ENCODE measurements around the gene RHO.

DNA sequence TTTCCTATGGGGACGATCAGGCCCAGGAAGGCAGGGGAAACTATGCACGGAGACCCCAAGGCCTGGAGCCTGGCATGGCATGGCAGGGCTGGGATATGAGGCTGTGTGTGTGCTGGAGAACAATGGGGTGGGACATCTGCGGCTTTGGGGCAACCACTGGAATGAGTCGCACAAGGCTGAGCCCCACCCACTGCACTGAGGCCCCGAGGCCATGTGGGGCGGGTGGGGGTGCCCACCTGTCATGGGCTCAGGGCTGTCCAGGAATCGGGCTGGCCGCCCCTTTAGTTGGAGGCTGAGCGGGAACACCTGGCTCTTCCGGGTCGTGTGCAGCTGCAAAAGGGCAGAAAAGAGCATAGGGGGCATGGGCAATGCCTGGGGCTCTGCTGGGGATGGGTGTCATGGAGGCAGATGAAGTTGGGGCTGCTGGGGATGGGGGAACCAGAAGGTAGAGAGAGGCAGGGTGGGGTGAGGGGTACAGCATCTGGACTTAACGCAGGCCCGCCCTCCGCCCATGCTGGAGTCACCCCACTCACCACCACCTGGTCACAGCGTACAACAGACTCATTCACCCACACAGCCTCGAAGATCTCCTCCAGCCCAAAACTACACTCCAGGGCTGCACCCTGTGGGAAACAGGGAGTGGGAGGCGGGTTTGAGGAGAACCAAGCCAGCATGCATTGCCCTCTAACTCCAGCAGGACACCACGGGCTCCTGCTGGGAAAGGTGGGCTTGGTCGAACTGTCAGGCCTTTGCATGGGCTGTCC, 47.0 kb downstream of the RHO start:
- TF ChIP-seq, protein P1, sequence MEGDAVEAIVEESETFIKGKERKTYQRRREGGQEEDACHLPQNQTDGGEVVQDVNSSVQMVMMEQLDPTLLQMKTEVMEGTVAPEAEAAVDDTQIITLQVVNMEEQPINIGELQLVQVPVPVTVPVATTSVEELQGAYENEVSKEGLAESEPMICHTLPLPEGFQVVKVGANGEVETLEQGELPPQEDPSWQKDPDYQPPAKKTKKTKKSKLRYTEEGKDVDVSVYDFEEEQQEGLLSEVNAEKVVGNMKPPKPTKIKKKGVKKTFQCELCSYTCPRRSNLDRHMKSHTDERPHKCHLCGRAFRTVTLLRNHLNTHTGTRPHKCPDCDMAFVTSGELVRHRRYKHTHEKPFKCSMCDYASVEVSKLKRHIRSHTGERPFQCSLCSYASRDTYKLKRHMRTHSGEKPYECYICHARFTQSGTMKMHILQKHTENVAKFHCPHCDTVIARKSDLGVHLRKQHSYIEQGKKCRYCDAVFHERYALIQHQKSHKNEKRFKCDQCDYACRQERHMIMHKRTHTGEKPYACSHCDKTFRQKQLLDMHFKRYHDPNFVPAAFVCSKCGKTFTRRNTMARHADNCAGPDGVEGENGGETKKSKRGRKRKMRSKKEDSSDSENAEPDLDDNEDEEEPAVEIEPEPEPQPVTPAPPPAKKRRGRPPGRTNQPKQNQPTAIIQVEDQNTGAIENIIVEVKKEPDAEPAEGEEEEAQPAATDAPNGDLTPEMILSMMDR (IDR thresholded peaks at IDR 0.05), result no peak
- TF ChIP-seq POLR2AphosphoS5 (IDR thresholded peaks at IDR 0.05) (no peak), EP300 (IDR thresholded peaks at IDR 0.05) (no peak)
